ENCODE data around the gene LMBRD1.
"Not testable (repeated sequence)": the region's sequence is repeated elsewhere in the genome, so short reads cannot be mapped to it uniquely, and the experiment has no call there.

LMBRD1 gene

GRCh38 chr6:69796642-69797390 lies at the start of gene LMBRD1:
LMBRD1 (minus strand) TSS chr6:69797010; CDS start chr6:69796881, 129 bp downstream.
- DNase-seq (ENCODE audit: low spot score) = peak; percentile 95

GRCh38 chr6:69846312-69846711 lies 49.5 kb upstream of the LMBRD1 start:
- no peak for DNase-seq (ENCODE audit: low spot score)

- no peak for DNase-seq (ENCODE audit: low spot score)
These were observed 46.4 kb upstream of the LMBRD1 start for GRCh38 chr6:69843189-69843588.

GRCh38 chr6:69841862-69842261 lies 45.1 kb upstream of the LMBRD1 start:
- DNase-seq (ENCODE audit: low spot score) = no peak

- peak; percentile 27 for DNase-seq (ENCODE audit: low spot score)
These were observed 38.8 kb upstream of the LMBRD1 start for GRCh38 chr6:69835414-69836179.

- no peak for DNase-seq (ENCODE audit: low spot score)
These were observed 35.7 kb upstream of the LMBRD1 start for GRCh38 chr6:69832558-69832957.

GRCh38 chr6:69827276-69827893 lies 30.6 kb upstream of the LMBRD1 start:
- no peak for DNase-seq (ENCODE audit: low spot score)

- no peak for DNase-seq (ENCODE audit: low spot score)
These were observed 29.1 kb upstream of the LMBRD1 start for GRCh38 chr6:69825904-69826303.

GRCh38 chr6:69824355-69824754 lies 27.5 kb upstream of the LMBRD1 start:
- not testable (repeated sequence) for DNase-seq (ENCODE audit: low spot score)

GRCh38 chr6:69820438-69820837 lies 23.6 kb upstream of the LMBRD1 start:
- no peak for DNase-seq (ENCODE audit: low spot score)

- no peak for DNase-seq (ENCODE audit: low spot score)
These were observed 23.2 kb upstream of the LMBRD1 start for GRCh38 chr6:69820018-69820417.

- no peak for DNase-seq (ENCODE audit: low spot score)
These were observed 22.3 kb upstream of the LMBRD1 start for GRCh38 chr6:69819138-69819537.

- no peak for DNase-seq (ENCODE audit: low spot score)
These were observed 21.6 kb upstream of the LMBRD1 start for GRCh38 chr6:69818223-69818930.

GRCh38 chr6:69817358-69817757 lies 20.5 kb upstream of the LMBRD1 start:
- no peak for DNase-seq (ENCODE audit: low spot score)

- DNase-seq (ENCODE audit: low spot score) = no peak
These were observed 19.8 kb upstream of the LMBRD1 start for GRCh38 chr6:69816569-69816968.

- DNase-seq (ENCODE audit: low spot score) = no peak
These were observed 19.2 kb upstream of the LMBRD1 start for GRCh38 chr6:69816026-69816425.

GRCh38 chr6:69813508-69813907 lies 16.7 kb upstream of the LMBRD1 start:
- no peak for DNase-seq (ENCODE audit: low spot score)

GRCh38 chr6:69812746-69813427 lies 16.1 kb upstream of the LMBRD1 start:
- no peak for DNase-seq (ENCODE audit: low spot score)

GRCh38 chr6:69802995-69803394 lies 6.2 kb upstream of the LMBRD1 start:
- DNase-seq (ENCODE audit: low spot score) = no peak

GRCh38 chr6:69801711-69802110 lies 4.9 kb upstream of the LMBRD1 start:
- no peak for DNase-seq (ENCODE audit: low spot score)

- no peak for DNase-seq (ENCODE audit: low spot score)
These were observed 4.4 kb upstream of the LMBRD1 start for GRCh38 chr6:69801225-69801624.

- not testable (repeated sequence) for DNase-seq (ENCODE audit: low spot score)
These were observed 2.0 kb upstream of the LMBRD1 start for GRCh38 chr6:69798796-69799195.

Data from putamen (tissue), 1 donor.